Stimulated activated CD4-positive, alpha-beta T cell treated with anti-CD3 and anti-CD28 coated beads, Interleukin-12 subunit alpha, Interleukin-12 subunit beta, amount 100 ng/mL, for 4 hours (primary cell): ENCODE data around the gene TICAM1.

Experiments
- DNase-seq: peaks from one replicate; pipeline ENCODE4 v3.0.0-alpha.2; 2020

The TICAM1 gene

GRCh38 chr19:4768934-4769777 is 62.4 kb downstream of the TICAM1 start:
- peak; percentile 66 for DNase-seq
